22Rv1 (cell line): ENCODE data around the gene BFSP2.

Experiments
- CTCF ChIP-seq: fragments of 450-650 bp; IDR thresholded peaks from 2 replicates; pipeline ENCODE4 v1.5.1; 2017; ENCODE audit warnings: mild to moderate bottlenecking
- ZFX ChIP-seq: fragments of 450-650 bp; IDR thresholded peaks from 2 replicates; pipeline ENCODE4 v1.6.1; 2017; ENCODE audit warnings: antibody characterized with exemption, borderline replicate concordance

DNA sequence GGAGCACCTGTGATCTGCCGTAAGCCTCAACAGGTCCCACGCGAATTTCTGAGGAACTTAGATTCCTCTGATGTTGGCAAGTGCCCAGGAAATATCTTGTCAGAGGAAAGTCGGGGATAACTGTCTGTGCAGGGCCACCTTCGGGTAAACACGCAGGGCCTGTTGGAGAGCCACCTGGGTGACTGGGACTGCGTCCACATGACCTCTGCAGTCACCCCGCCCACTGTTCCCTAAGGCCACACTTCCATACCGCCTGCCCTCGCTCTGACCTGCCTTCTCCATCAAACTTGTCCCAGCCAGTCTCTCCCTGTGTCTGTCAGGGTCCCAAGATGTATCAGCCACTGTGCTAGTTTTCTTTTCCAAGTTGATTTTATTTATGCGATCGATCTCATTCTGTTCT, 28.7 kb downstream of the BFSP2 start:
- no peak for TF ChIP-seq CTCF
- TF ChIP-seq ZFX: no peak
